Measurements from ENCODE around the gene HTR1B. TPM values are rescaled to one million over a fixed set of nuclear protein-coding genes. Genes with fewer than 3 reads are reported as not detected.
A peak's percentile ranks its signal among the peaks of the same experiment; 100 is the strongest.

Gene HTR1B
- total and polyA plus RNA-seq, 2 donors (not counting 3 experiments of a cell fraction or from before 2014, with no cell fraction given) = 57.5 to 68.7 TPM

GRCh38 chr6:77482981-77483380 lies 19.7 kb upstream of the HTR1B start:
- Histone ChIP-seq H3K27me3 (ENCODE audit: control insufficient read depth in 2 of 2, insufficient read depth in 2 of 2, low read length in 2 of 2) (no peaks in the 10 kb centered on the region), H3K9me1 (replicated peaks; ENCODE audit: control insufficient read depth, extremely low read depth, insufficient read depth, low read length) (peaks cover 3% of the 10 kb centered on the region), H3K4me1 (ENCODE audit: control insufficient read depth, extremely low read depth, insufficient read depth, low read length) (peaks cover 14% of the 10 kb centered on the region), H3K4me2 (ENCODE audit: insufficient read depth, low read length) (peak overlapping the region; percentile 47), H3K9me3 (replicated peaks; ENCODE audit: control insufficient read depth, insufficient read depth, low read length) (no peaks in the 10 kb centered on the region), H3K4me3 (replicated peaks in 1 of 3; ENCODE audit: insufficient read depth in 1 of 3, low read depth in 1 of 3, low read length in 3 of 3) (no peak overlapping the region), H4K20me1 (replicated peaks; ENCODE audit: control insufficient read depth, extremely low read depth, insufficient read depth, low read length) (no peaks in the 10 kb centered on the region), H2AFZ (ENCODE audit: low read depth, low read length) (peak overlapping the region; percentile 68), H3K9ac (replicated peaks; ENCODE audit: extremely low read depth, insufficient read depth, low read length) (no peak overlapping the region), H3K36me3 (ENCODE audit: control insufficient read depth in 2 of 2, extremely low read depth in 1 of 2, insufficient read depth in 2 of 2, low read length in 2 of 2) (peaks cover 0 to 6% of the 10 kb centered on the region in 2 experiments), H3K27ac (ENCODE audit: insufficient read depth, low read depth, low read length) (no peak overlapping the region), H3K79me2 (ENCODE audit: control insufficient read depth, insufficient read depth, low read length) (no peaks in the 10 kb centered on the region)
- BruUV-seq (replicated peaks) = no TSS peak
- DNase-seq (ENCODE audit: low read depth, low spot score) (peak; percentile 21), FAIRE-seq (peak; percentile 84)
- ChIA-PET POLR2A (interaction anchor here (1.2 kb wide), 1 partner anchor 19 kb away, joined by 3 read pairs; the partner anchor contains the start of gene HTR1B), CTCF (interaction anchor here (1.1 to 1.4 kb wide), 2 partner anchors 16 to 19 kb away, joined by 3 to 4 read pairs; no protein-coding TSS in a partner anchor)
- dilution Hi-C loops (cut with MboI; ENCODE audit: extremely low pct_ligation_motif_present, low sequenced_read_pairs) = no loop called here
- intact Hi-C loops (cut with micrococcal nuclease) = no loop called here
- TF ChIP-seq EZH2 (IDR thresholded peaks at IDR 0.05; ENCODE audit: borderline replicate concordance, low read depth, low read length, severe bottlenecking) = no peak
- peak; percentile 46 for TF ChIP-seq FOS (IDR thresholded peaks at IDR 0.05; ENCODE audit: borderline replicate concordance, insufficient read depth, low read length)

GRCh38 chr6:77474973-77475372 lies 11.7 kb upstream of the HTR1B start:
- H3K9me3 ChIP-seq (replicated peaks; ENCODE audit: control insufficient read depth, insufficient read depth, low read length) = no peaks in the 10 kb centered on the region
- H3K4me2 ChIP-seq (ENCODE audit: insufficient read depth, low read length) = no peak overlapping the region
- dilution Hi-C loops (cut with MboI; ENCODE audit: extremely low pct_ligation_motif_present, low sequenced_read_pairs) = no loop called here
- no peak overlapping the region for H3K27ac ChIP-seq (ENCODE audit: insufficient read depth, low read depth, low read length)
- no peaks in the 10 kb centered on the region for H3K79me2 ChIP-seq (ENCODE audit: control insufficient read depth, insufficient read depth, low read length)
- H4K20me1 ChIP-seq (replicated peaks; ENCODE audit: control insufficient read depth, extremely low read depth, insufficient read depth, low read length) = no peaks in the 10 kb centered on the region
- H3K4me3 ChIP-seq (replicated peaks in 1 of 3; ENCODE audit: insufficient read depth in 1 of 3, low read depth in 1 of 3, low read length in 3 of 3) = no peak overlapping the region
- H3K9ac ChIP-seq (replicated peaks; ENCODE audit: extremely low read depth, insufficient read depth, low read length) = no peak overlapping the region
- intact Hi-C loops (cut with micrococcal nuclease) = no loop called here
- H3K27me3 ChIP-seq (ENCODE audit: control insufficient read depth in 2 of 2, insufficient read depth in 2 of 2, low read length in 2 of 2) = no peaks in the 10 kb centered on the region
- DNase-seq (ENCODE audit: low read depth, low spot score) (no peak), FAIRE-seq (no peak)
- H3K4me1 ChIP-seq (ENCODE audit: control insufficient read depth, extremely low read depth, insufficient read depth, low read length) = peaks cover 6% of the 10 kb centered on the region
- CTCF ChIA-PET = interaction anchor here (1.0 to 1.8 kb wide), 3 partner anchors 8 to 12 kb away, joined by 3 to 6 read pairs (median 3); no protein-coding TSS in a partner anchor
- TF ChIP-seq GATA2 (IDR thresholded peaks at IDR 0.05; ENCODE audit: insufficient read depth, insufficient read length, low read depth, low read length) = no peak
- H3K9me1 ChIP-seq (replicated peaks; ENCODE audit: control insufficient read depth, extremely low read depth, insufficient read depth, low read length) = no peaks in the 10 kb centered on the region
- BruUV-seq (replicated peaks) = no TSS peak
- no peak overlapping the region for H2AFZ ChIP-seq (ENCODE audit: low read depth, low read length)
- no peaks in the 10 kb centered on the region for H3K36me3 ChIP-seq (ENCODE audit: control insufficient read depth in 2 of 2, extremely low read depth in 1 of 2, insufficient read depth in 2 of 2, low read length in 2 of 2)
- POLR2A ChIA-PET = no interaction called here
